WTC11 (cell line): ENCODE data around the gene MANBA. TPM values are rescaled to one million over a fixed set of nuclear protein-coding genes. Genes with fewer than 3 reads are reported as not detected.
"Not testable (repeated sequence)": the region's sequence is repeated elsewhere in the genome, so short reads cannot be mapped to it uniquely, and the experiment has no call there.

Experiments
- ATAC-seq: fragments of 200-7000 bp; cut with Tn5 transposase; 2 replicates; pipeline ENCODE4 v1.10.0; 2021; ENCODE audit warnings: mild to moderate bottlenecking, moderate library complexity
- CTCF ChIA-PET: fragments of 300-600 bp; sonication (Branson Sonifier 250); formaldehyde crosslinking; loops from one replicate; lab custom pipeline; 2021; ENCODE audit warnings: antibody characterized with exemption; lab: Charles Lee
- POLR2A ChIA-PET: fragments of 350-600 bp; sonication (Branson Sonifier 250); formaldehyde crosslinking; loops from one replicate; lab custom pipeline; 2021; ENCODE audit warnings: antibody characterized with exemption; lab: Charles Lee
- DNase-seq: peaks from one replicate; pipeline ENCODE4 v3.0.0; 2021; ENCODE audit warnings: low spot score
- H3K27ac Mint-ChIP-seq: 2 replicates; pipeline ENCODE4 v1.8.0; 2021; ENCODE audit warnings: mixed read lengths
- H3K27me3 Mint-ChIP-seq: 2 replicates; pipeline ENCODE4 v1.8.0; 2021; ENCODE audit warnings: low read depth, mild to moderate bottlenecking, moderate library complexity, mixed read lengths
- H3K36me3 Mint-ChIP-seq: 2 replicates; pipeline ENCODE4 v1.8.0; 2021; ENCODE audit warnings: mixed read lengths
- H3K4me1 Mint-ChIP-seq: 2 replicates; pipeline ENCODE4 v1.8.0; 2022; ENCODE audit warnings: mixed read lengths
- H3K4me3 Mint-ChIP-seq: 2 replicates; pipeline ENCODE4 v1.8.0; 2021; ENCODE audit warnings: mild to moderate bottlenecking, moderate library complexity, mixed read lengths
- H3K9me3 Mint-ChIP-seq: 2 replicates; pipeline ENCODE4 v1.8.0; 2021; ENCODE audit warnings: mixed read lengths
- EMX1 ChIP-seq: fragments of 250-450 bp; sonication (Bioruptor Pico); IDR thresholded peaks from 2 replicates; pipeline ENCODE4 v1.8.0; 2021; ENCODE audit warnings: mild to moderate bottlenecking
- FOXJ3 ChIP-seq: sonication (generic); formaldehyde crosslinking; IDR thresholded peaks from 2 replicates; pipeline ENCODE4 v1.9.0; 2021; ENCODE audit warnings: missing genetic modification reagents, mild to moderate bottlenecking, borderline replicate concordance
- SOX15 ChIP-seq: fragments of 250-450 bp; sonication (Bioruptor Pico); IDR thresholded peaks from 2 replicates; pipeline ENCODE4 v1.9.0; 2021; ENCODE audit warnings: mild to moderate bottlenecking
- ZBTB21 ChIP-seq: sonication (generic); formaldehyde crosslinking; IDR thresholded peaks from 2 replicates; pipeline ENCODE4 v1.8.1; 2023; ENCODE audit warnings: mild to moderate bottlenecking, missing genetic modification reagents, borderline replicate concordance
- ZBTB43 ChIP-seq: sonication (generic); formaldehyde crosslinking; IDR thresholded peaks from 2 replicates; pipeline ENCODE4 v1.8.1; 2023; ENCODE audit warnings: mild to moderate bottlenecking, missing genetic modification reagents
- ZMAT4 ChIP-seq: fragments of 250-450 bp; sonication (Bioruptor Pico); IDR thresholded peaks from 2 replicates; pipeline ENCODE4 v1.9.0; 2021; ENCODE audit warnings: mild to moderate bottlenecking
- ZNF423 ChIP-seq: fragments of 250-450 bp; sonication (Bioruptor Pico); IDR thresholded peaks from 2 replicates; pipeline ENCODE4 v2.1.2; 2022; ENCODE audit warnings: mild to moderate bottlenecking, moderate library complexity
- total RNA-seq: library from RNA; stranded (reverse); gene quantifications from 3 replicates; pipeline ENCODE4 v1.2.3, GENCODE V29; 2021
- TF ChIP-seq, protein P1 (sequence below): fragments of 250-450 bp; sonication (Bioruptor Pico); IDR thresholded peaks from 2 replicates; pipeline ENCODE4 v1.8.0; 2021; ENCODE audit warnings: mild to moderate bottlenecking
- TF ChIP-seq, protein P2 (sequence below): sonication (generic); formaldehyde crosslinking; IDR thresholded peaks from 2 replicates; pipeline ENCODE4 v1.8.1; 2022; ENCODE audit warnings: missing genetic modification reagents, borderline replicate concordance
- TF ChIP-seq, protein P3 (sequence below): sonication (generic); formaldehyde crosslinking; IDR thresholded peaks from 2 replicates; pipeline ENCODE4 v1.8.1; 2023; ENCODE audit warnings: mild to moderate bottlenecking, missing genetic modification reagents, moderate library complexity

Gene MANBA
- total RNA-seq, 1 experiment from 2014 or later = 35.1 TPM

- TF ChIP-seq ZNF423 (CRISPR knock-in tag) (no peak), ZBTB21 (CRISPR knock-in tag) (no peak), ZMAT4 (CRISPR knock-in tag) (no peak), EMX1 (CRISPR knock-in tag) (no peak), ZBTB43 (CRISPR knock-in tag) (no peak)
- TF ChIP-seq, protein P1, sequence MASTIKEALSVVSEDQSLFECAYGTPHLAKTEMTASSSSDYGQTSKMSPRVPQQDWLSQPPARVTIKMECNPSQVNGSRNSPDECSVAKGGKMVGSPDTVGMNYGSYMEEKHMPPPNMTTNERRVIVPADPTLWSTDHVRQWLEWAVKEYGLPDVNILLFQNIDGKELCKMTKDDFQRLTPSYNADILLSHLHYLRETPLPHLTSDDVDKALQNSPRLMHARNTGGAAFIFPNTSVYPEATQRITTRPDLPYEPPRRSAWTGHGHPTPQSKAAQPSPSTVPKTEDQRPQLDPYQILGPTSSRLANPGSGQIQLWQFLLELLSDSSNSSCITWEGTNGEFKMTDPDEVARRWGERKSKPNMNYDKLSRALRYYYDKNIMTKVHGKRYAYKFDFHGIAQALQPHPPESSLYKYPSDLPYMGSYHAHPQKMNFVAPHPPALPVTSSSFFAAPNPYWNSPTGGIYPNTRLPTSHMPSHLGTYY (CRISPR knock-in tag) = no peak
- TF ChIP-seq, protein P2, sequence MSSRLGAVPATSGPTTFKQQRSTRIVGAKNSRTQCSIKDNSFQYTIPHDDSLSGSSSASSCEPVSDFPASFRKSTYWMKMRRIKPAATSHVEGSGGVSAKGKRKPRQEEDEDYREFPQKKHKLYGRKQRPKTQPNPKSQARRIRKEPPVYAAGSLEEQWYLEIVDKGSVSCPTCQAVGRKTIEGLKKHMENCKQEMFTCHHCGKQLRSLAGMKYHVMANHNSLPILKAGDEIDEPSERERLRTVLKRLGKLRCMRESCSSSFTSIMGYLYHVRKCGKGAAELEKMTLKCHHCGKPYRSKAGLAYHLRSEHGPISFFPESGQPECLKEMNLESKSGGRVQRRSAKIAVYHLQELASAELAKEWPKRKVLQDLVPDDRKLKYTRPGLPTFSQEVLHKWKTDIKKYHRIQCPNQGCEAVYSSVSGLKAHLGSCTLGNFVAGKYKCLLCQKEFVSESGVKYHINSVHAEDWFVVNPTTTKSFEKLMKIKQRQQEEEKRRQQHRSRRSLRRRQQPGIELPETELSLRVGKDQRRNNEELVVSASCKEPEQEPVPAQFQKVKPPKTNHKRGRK (CRISPR knock-in tag) = no peak
These were observed 6.7 kb downstream of the MANBA start (continued) for GRCh38 chr4:102754044-102754443.

DNA sequence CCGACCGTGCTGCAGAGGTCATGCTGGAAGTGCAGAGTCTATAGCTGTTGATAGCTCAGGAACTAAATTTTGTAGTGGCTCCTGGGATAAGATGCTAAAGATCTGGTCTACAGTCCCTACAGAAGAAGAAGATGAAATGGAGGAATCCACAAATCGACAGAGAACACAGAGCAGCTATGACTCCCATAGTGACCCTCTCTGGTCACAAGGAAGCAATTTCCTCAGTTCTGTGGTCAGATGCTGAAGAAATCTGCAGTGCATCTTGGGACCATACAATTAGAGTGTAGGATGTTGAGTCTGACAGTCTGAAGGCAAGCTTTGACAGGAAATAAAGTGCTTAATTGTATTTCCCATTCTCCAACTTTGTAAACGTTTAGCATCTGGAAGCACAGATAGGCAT is 8.8 kb downstream of the MANBA start:
- Mint-ChIP-seq H3K27me3 (no peaks in the 10 kb centered on the region), H3K4me1 (no peaks in the 10 kb centered on the region), H3K27ac (no peak overlapping the region), H3K36me3 (peaks cover 7% of the 10 kb centered on the region), H3K4me3 (no peak overlapping the region), H3K9me3 (no peaks in the 10 kb centered on the region)
- CTCF ChIA-PET = interaction anchor here (0.9 kb wide), 1 partner anchor 35 kb away, joined by 4 read pairs; no protein-coding TSS in a partner anchor
- TF ChIP-seq, protein P3, sequence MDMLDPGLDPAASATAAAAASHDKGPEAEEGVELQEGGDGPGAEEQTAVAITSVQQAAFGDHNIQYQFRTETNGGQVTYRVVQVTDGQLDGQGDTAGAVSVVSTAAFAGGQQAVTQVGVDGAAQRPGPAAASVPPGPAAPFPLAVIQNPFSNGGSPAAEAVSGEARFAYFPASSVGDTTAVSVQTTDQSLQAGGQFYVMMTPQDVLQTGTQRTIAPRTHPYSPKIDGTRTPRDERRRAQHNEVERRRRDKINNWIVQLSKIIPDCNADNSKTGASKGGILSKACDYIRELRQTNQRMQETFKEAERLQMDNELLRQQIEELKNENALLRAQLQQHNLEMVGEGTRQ = no peak
- TF ChIP-seq FOXJ3 (CRISPR knock-in tag) (no peak), SOX15 (CRISPR knock-in tag) (no peak)
- ATAC-seq (no peak), DNase-seq (no peak)
- POLR2A ChIA-PET = interaction anchor here (2.3 kb wide), 1 partner anchor 9 kb away, joined by 7 read pairs; the partner anchor contains the start of gene MANBA

DNA sequence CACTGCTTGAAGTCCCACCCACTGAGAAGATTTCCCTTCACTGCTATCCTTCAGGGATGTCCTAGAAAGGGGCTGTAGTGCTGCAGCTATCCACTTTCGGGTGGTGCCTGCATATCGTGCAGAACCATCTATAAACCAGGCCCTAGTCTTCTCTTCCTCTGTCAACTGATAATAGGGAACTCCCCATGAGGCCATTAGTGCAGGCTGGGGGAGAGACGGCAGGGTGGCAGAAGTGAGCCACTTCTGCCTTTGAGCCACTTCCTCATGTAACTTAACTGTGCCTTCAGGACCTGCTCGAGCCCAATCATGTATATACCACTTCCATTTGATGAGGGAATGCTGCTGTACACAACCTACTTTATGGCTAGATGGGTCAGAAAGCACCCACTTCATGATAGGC is 17.4 kb downstream of the MANBA start:
- H3K27ac Mint-ChIP-seq, CTCF ChIA-PET: not testable (repeated sequence)

GRCh38 chr4:102738802-102739201 is 22.0 kb downstream of the MANBA start:
- H3K27ac Mint-ChIP-seq, ATAC-seq, DNase-seq, CTCF ChIA-PET, H3K4me3 Mint-ChIP-seq, H3K27me3 Mint-ChIP-seq, POLR2A ChIA-PET: not testable (repeated sequence)
- Mint-ChIP-seq H3K9me3 (peaks cover 34% of the 10 kb centered on the region), H3K4me1 (peaks cover 29% of the 10 kb centered on the region), H3K36me3 (peaks cover 22% of the 10 kb centered on the region)

More for the DNA sequence above, 17.4 kb downstream of the MANBA start:
- peaks cover 34% of the 10 kb centered on the region for H3K9me3 Mint-ChIP-seq
- H3K36me3 Mint-ChIP-seq = peaks cover 20% of the 10 kb centered on the region
- ATAC-seq, H3K27me3 Mint-ChIP-seq, POLR2A ChIA-PET, H3K4me3 Mint-ChIP-seq, DNase-seq: not testable (repeated sequence)
- H3K4me1 Mint-ChIP-seq = peaks cover 11% of the 10 kb centered on the region
